Activated T-cell treated with anti-CD3 and anti-CD28 coated beads, Interleukin-2, amount 50 U/mL, for 24 hours (primary cell): ENCODE data around the gene N4BP3.
A peak's percentile ranks its signal among the peaks of the same experiment; 100 is the strongest.
"Not testable (repeated sequence)": the region's sequence is repeated elsewhere in the genome, so short reads cannot be mapped to it uniquely, and the experiment has no call there.

Source experiments
- DNase-seq: peaks from one replicate; pipeline ENCODE4 v3.0.0-alpha.2; 2020
- H3K27ac Mint-ChIP-seq: 2 replicates; pipeline ENCODE4 v1.8.0; 2020; ENCODE audit warnings: mild to moderate bottlenecking, mixed read lengths
- H3K27me3 Mint-ChIP-seq: 2 replicates; pipeline ENCODE4 v1.8.0; 2020; ENCODE audit warnings: mixed read lengths
- H3K36me3 Mint-ChIP-seq: 2 replicates; pipeline ENCODE4 v1.8.0; 2020; ENCODE audit warnings: low read depth, mixed read lengths
- H3K4me1 Mint-ChIP-seq: 2 replicates; pipeline ENCODE4 v1.8.0; 2020; ENCODE audit warnings: low read depth, mixed read lengths
- H3K4me3 Mint-ChIP-seq: 2 replicates; pipeline ENCODE4 v1.8.0; 2020; ENCODE audit warnings: mild to moderate bottlenecking, moderate library complexity, mixed read lengths
- H3K9me3 Mint-ChIP-seq: 2 replicates; pipeline ENCODE4 v1.8.0; 2020; ENCODE audit warnings: mixed read lengths

The N4BP3 gene

GRCh38 chr5:178123094-178123965, 10.0 kb downstream of the N4BP3 start:
- peaks cover 24% of the 10 kb centered on the region for H3K36me3 Mint-ChIP-seq
- H3K4me1 Mint-ChIP-seq, result peaks cover 13% of the 10 kb centered on the region
- H3K27ac Mint-ChIP-seq, result no peak overlapping the region
- H3K4me3 Mint-ChIP-seq, result no peak overlapping the region
- H3K27me3 Mint-ChIP-seq, result no peaks in the 10 kb centered on the region
- DNase-seq, result no peak
- no peaks in the 10 kb centered on the region for H3K9me3 Mint-ChIP-seq

- Mint-ChIP-seq H3K27ac (no peak overlapping the region), H3K9me3 (no peaks in the 10 kb centered on the region), H3K4me1 (peaks cover 13% of the 10 kb centered on the region), H3K4me3 (no peak overlapping the region), H3K36me3 (peaks cover 24% of the 10 kb centered on the region), H3K27me3 (no peaks in the 10 kb centered on the region)
- no peak for DNase-seq
Observed at GRCh38 chr5:178123966-178124925, 10.9 kb downstream of the N4BP3 start.

- Mint-ChIP-seq H3K4me3 (no peak overlapping the region), H3K4me1 (peaks cover 17% of the 10 kb centered on the region), H3K36me3 (peaks cover 24% of the 10 kb centered on the region), H3K27ac (no peak overlapping the region), H3K9me3 (no peaks in the 10 kb centered on the region), H3K27me3 (no peaks in the 10 kb centered on the region)
- DNase-seq, result no peak
Observed at GRCh38 chr5:178125253-178125906, 12.0 kb downstream of the N4BP3 start.

GRCh38 chr5:178126556-178126955, 13.2 kb downstream of the N4BP3 start:
- H3K27ac Mint-ChIP-seq, result no peak overlapping the region
- DNase-seq, result no peak
- no peaks in the 10 kb centered on the region for H3K9me3 Mint-ChIP-seq
- H3K4me1 Mint-ChIP-seq, result peaks cover 7% of the 10 kb centered on the region
- H3K4me3 Mint-ChIP-seq, result no peak overlapping the region
- H3K36me3 Mint-ChIP-seq, result peaks cover 21% of the 10 kb centered on the region
- no peaks in the 10 kb centered on the region for H3K27me3 Mint-ChIP-seq

GRCh38 chr5:178127300-178128009, 14.1 kb downstream of the N4BP3 start:
- H3K36me3 Mint-ChIP-seq, result peaks cover 17% of the 10 kb centered on the region
- not testable (repeated sequence) for H3K4me3 Mint-ChIP-seq, DNase-seq, H3K27me3 Mint-ChIP-seq, H3K9me3 Mint-ChIP-seq, H3K27ac Mint-ChIP-seq
- peaks cover 13% of the 10 kb centered on the region for H3K4me1 Mint-ChIP-seq

GRCh38 chr5:178129296-178129695, 16.0 kb downstream of the N4BP3 start:
- peaks cover 19% of the 10 kb centered on the region for H3K36me3 Mint-ChIP-seq
- no peaks in the 10 kb centered on the region for H3K9me3 Mint-ChIP-seq
- H3K27me3 Mint-ChIP-seq, result no peaks in the 10 kb centered on the region
- H3K4me3 Mint-ChIP-seq, result no peak overlapping the region
- no peak overlapping the region for H3K27ac Mint-ChIP-seq
- H3K4me1 Mint-ChIP-seq, result peaks cover 21% of the 10 kb centered on the region
- DNase-seq, result no peak

GRCh38 chr5:178130234-178130575, 16.9 kb downstream of the N4BP3 start:
- not testable (repeated sequence) for DNase-seq, H3K9me3 Mint-ChIP-seq, H3K27me3 Mint-ChIP-seq
- H3K4me3 Mint-ChIP-seq, result peak overlapping the region; percentile 74
- H3K36me3 Mint-ChIP-seq, result peaks cover 28% of the 10 kb centered on the region
- peaks cover 22% of the 10 kb centered on the region for H3K4me1 Mint-ChIP-seq
- peak overlapping the region; percentile 84 for H3K27ac Mint-ChIP-seq

GRCh38 chr5:178130576-178131445, 17.5 kb downstream of the N4BP3 start, which contains the start of gene RMND5B:
RMND5B (plus strand) TSS chr5:178131014; CDS start chr5:178138120, 7,106 bp downstream.
- Mint-ChIP-seq H3K4me1 (peaks cover 28% of the 10 kb centered on the region), H3K9me3 (no peaks in the 10 kb centered on the region)

GRCh38 chr5:178131446-178131996, 18.2 kb downstream of the N4BP3 start:
- Mint-ChIP-seq H3K4me1 (peaks cover 30% of the 10 kb centered on the region), H3K27ac (peak overlapping the region; percentile 81), H3K4me3 (peak overlapping the region; percentile 84), H3K36me3 (peaks cover 41% of the 10 kb centered on the region), H3K27me3 (no peaks in the 10 kb centered on the region), H3K9me3 (no peaks in the 10 kb centered on the region)
- DNase-seq, result no peak

More at GRCh38 chr5:178130576-178131445, 17.5 kb downstream of the N4BP3 start, which contains the start of gene RMND5B:
- peak within 1 kb of the TSS; percentile 84 for H3K27ac Mint-ChIP-seq
- H3K27me3 Mint-ChIP-seq, result no peaks in the 10 kb centered on the region
- peaks cover 34% of the 10 kb centered on the region for H3K36me3 Mint-ChIP-seq
- peak within 1 kb of the TSS; percentile 84 for H3K4me3 Mint-ChIP-seq
- DNase-seq, result peak; percentile 89

- Mint-ChIP-seq H3K9me3 (no peaks in the 10 kb centered on the region), H3K27me3 (no peaks in the 10 kb centered on the region), H3K4me1 (peaks cover 23% of the 10 kb centered on the region), H3K4me3 (no peak overlapping the region), H3K27ac (peak overlapping the region; percentile 18), H3K36me3 (peaks cover 84% of the 10 kb centered on the region)
- DNase-seq, result no peak
Observed at GRCh38 chr5:178136990-178137389, 23.7 kb downstream of the N4BP3 start.

- H3K36me3 Mint-ChIP-seq, result peaks cover 91% of the 10 kb centered on the region
- peak overlapping the region; percentile 14 for H3K27ac Mint-ChIP-seq
- H3K9me3 Mint-ChIP-seq, result no peaks in the 10 kb centered on the region
- no peak for DNase-seq
- no peak overlapping the region for H3K4me3 Mint-ChIP-seq
- no peaks in the 10 kb centered on the region for H3K27me3 Mint-ChIP-seq
- peaks cover 20% of the 10 kb centered on the region for H3K4me1 Mint-ChIP-seq
Observed at GRCh38 chr5:178137991-178138390, 24.7 kb downstream of the N4BP3 start.

- Mint-ChIP-seq H3K9me3 (no peaks in the 10 kb centered on the region), H3K27ac (peak overlapping the region; percentile 9), H3K27me3 (no peaks in the 10 kb centered on the region), H3K36me3 (peaks cover 91% of the 10 kb centered on the region), H3K4me3 (no peak overlapping the region), H3K4me1 (peaks cover 12% of the 10 kb centered on the region)
- DNase-seq, result no peak
Observed at GRCh38 chr5:178141550-178141949, 28.2 kb downstream of the N4BP3 start.

GRCh38 chr5:178142642-178143041, 29.3 kb downstream of the N4BP3 start:
- H3K36me3 Mint-ChIP-seq, result peaks cover 91% of the 10 kb centered on the region
- H3K9me3 Mint-ChIP-seq, result no peaks in the 10 kb centered on the region
- H3K4me3 Mint-ChIP-seq, result no peak overlapping the region
- no peak for DNase-seq
- peaks cover 21% of the 10 kb centered on the region for H3K4me1 Mint-ChIP-seq
- peak overlapping the region; percentile 37 for H3K27ac Mint-ChIP-seq
- H3K27me3 Mint-ChIP-seq, result no peaks in the 10 kb centered on the region
